Amygdala (tissue), 56 donors: Measurements from ENCODE around the gene ACTG2.
"Not testable (repeated sequence)": the region's sequence is repeated elsewhere in the genome, so short reads cannot be mapped to it uniquely, and the experiment has no call there.

Experiments used
- DNase-seq, 56 donors: peaks; one replicate each; lab custom pipeline; 2025; lab: John Stamatoyannopoulos, UW

The ACTG2 gene

GRCh38 chr2:73891276-73891901, 1.4 kb upstream of the ACTG2 start:
- no peak for DNase-seq

GRCh38 chr2:73893764-73894474, 1.1 kb downstream of the ACTG2 start:
- DNase-seq: no peak

- no peak for DNase-seq
Measured at GRCh38 chr2:73894475-73894850, 1.7 kb downstream of the ACTG2 start.

GRCh38 chr2:73894877-73895276, 2.1 kb downstream of the ACTG2 start:
- DNase-seq: no peak

GRCh38 chr2:73895473-73895872, 2.7 kb downstream of the ACTG2 start:
- DNase-seq: no peak

GRCh38 chr2:73896362-73897239, 3.8 kb downstream of the ACTG2 start:
- no peak for DNase-seq

GRCh38 chr2:73897240-73897583, 4.4 kb downstream of the ACTG2 start:
- no peak for DNase-seq

GRCh38 chr2:73897934-73898333, 5.1 kb downstream of the ACTG2 start:
- DNase-seq: no peak

GRCh38 chr2:73899801-73900336, 7.1 kb downstream of the ACTG2 start:
- DNase-seq: no peak

GRCh38 chr2:73901143-73901542, 8.3 kb downstream of the ACTG2 start:
- DNase-seq: no peak

- no peak for DNase-seq
Measured at GRCh38 chr2:73902284-73902683, 9.5 kb downstream of the ACTG2 start.

- no peak for DNase-seq
Measured at GRCh38 chr2:73903313-73903712, 10.5 kb downstream of the ACTG2 start.

- not testable (repeated sequence) for DNase-seq
Measured at GRCh38 chr2:73903949-73904613, 11.3 kb downstream of the ACTG2 start.

GRCh38 chr2:73904952-73905351, 12.1 kb downstream of the ACTG2 start:
- DNase-seq: no peak

GRCh38 chr2:73906847-73907505, 14.2 kb downstream of the ACTG2 start:
- DNase-seq: no peak

GRCh38 chr2:73907840-73908452, 15.1 kb downstream of the ACTG2 start:
- peak in 4 of 56 donors; percentile 3 to 10 (median 9) for DNase-seq

GRCh38 chr2:73908689-73909652, 16.2 kb downstream of the ACTG2 start:
- no peak for DNase-seq

GRCh38 chr2:73910873-73911547, 18.2 kb downstream of the ACTG2 start:
- DNase-seq: no peak
